ENCODE measurements around the gene PLK1. TPM values are rescaled to one million over a fixed set of nuclear protein-coding genes. Genes with fewer than 3 reads are reported as not detected.
"Not testable (repeated sequence)": the region's sequence is repeated elsewhere in the genome, so short reads cannot be mapped to it uniquely, and the experiment has no call there.

The PLK1 gene
- total and polyA plus RNA-seq, 2 experiments from 2014 or later, result 5.0 to 13.6 TPM

GRCh38 chr16:23710504-23710903 lies 31.8 kb downstream of the PLK1 start:
- Histone ChIP-seq H3K9me3 (ENCODE audit: low read depth) (no peaks in the 10 kb centered on the region), H3K27me3 (peaks cover 36% of the 10 kb centered on the region), H4K20me1 (ENCODE audit: insufficient read depth, poor library complexity, severe bottlenecking) (no peaks in the 10 kb centered on the region), H3K4me1 (ENCODE audit: insufficient read depth) (no peaks in the 10 kb centered on the region), H2AFZ (no peak overlapping the region), H3K27ac (no peak overlapping the region), H3K79me2 (no peaks in the 10 kb centered on the region), H3K9me2 (replicated peaks; ENCODE audit: insufficient read depth) (no peaks in the 10 kb centered on the region), H3K4me3 (no peak overlapping the region), H3K4me2 (no peak overlapping the region), H3K36me3 (replicated peaks; ENCODE audit: insufficient read depth, low read depth) (no peaks in the 10 kb centered on the region)
- no peak for DNase-seq (ENCODE audit: low spot score)
- TF ChIP-seq, protein P1, sequence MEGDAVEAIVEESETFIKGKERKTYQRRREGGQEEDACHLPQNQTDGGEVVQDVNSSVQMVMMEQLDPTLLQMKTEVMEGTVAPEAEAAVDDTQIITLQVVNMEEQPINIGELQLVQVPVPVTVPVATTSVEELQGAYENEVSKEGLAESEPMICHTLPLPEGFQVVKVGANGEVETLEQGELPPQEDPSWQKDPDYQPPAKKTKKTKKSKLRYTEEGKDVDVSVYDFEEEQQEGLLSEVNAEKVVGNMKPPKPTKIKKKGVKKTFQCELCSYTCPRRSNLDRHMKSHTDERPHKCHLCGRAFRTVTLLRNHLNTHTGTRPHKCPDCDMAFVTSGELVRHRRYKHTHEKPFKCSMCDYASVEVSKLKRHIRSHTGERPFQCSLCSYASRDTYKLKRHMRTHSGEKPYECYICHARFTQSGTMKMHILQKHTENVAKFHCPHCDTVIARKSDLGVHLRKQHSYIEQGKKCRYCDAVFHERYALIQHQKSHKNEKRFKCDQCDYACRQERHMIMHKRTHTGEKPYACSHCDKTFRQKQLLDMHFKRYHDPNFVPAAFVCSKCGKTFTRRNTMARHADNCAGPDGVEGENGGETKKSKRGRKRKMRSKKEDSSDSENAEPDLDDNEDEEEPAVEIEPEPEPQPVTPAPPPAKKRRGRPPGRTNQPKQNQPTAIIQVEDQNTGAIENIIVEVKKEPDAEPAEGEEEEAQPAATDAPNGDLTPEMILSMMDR (IDR thresholded peaks at IDR 0.05; ENCODE audit: poor library complexity), result no peak
- TF ChIP-seq EZH2phosphoT487 (IDR thresholded peaks at IDR 0.05; ENCODE audit: low read depth, severe bottlenecking, unreplicated experiment) (no peak), EZH2 (IDR thresholded peaks at IDR 0.05; ENCODE audit: borderline replicate concordance) (no peak)
- WGBS (ENCODE audit: low lambda C conversion rate, missing lambda C conversion rate), result 90% methylated on average over 3 of the region's 3 CpGs

- Histone ChIP-seq H3K27me3 (peaks cover 36% of the 10 kb centered on the region), H3K36me3 (replicated peaks; ENCODE audit: insufficient read depth, low read depth) (no peaks in the 10 kb centered on the region), H3K27ac (no peak overlapping the region), H3K9me3 (ENCODE audit: low read depth) (no peaks in the 10 kb centered on the region), H3K9me2 (replicated peaks; ENCODE audit: insufficient read depth) (no peaks in the 10 kb centered on the region), H3K4me2 (no peak overlapping the region), H3K4me3 (no peak overlapping the region), H3K79me2 (no peaks in the 10 kb centered on the region), H4K20me1 (ENCODE audit: insufficient read depth, poor library complexity, severe bottlenecking) (no peaks in the 10 kb centered on the region), H3K4me1 (ENCODE audit: insufficient read depth) (no peaks in the 10 kb centered on the region), H2AFZ (no peak overlapping the region)
- TF ChIP-seq, protein P1 (IDR thresholded peaks at IDR 0.05; ENCODE audit: poor library complexity), result no peak
- TF ChIP-seq EZH2phosphoT487 (IDR thresholded peaks at IDR 0.05; ENCODE audit: low read depth, severe bottlenecking, unreplicated experiment), result no peak
- no peak for TF ChIP-seq EZH2 (IDR thresholded peaks at IDR 0.05; ENCODE audit: borderline replicate concordance)
- no peak for DNase-seq (ENCODE audit: low spot score)
- 88% methylated on average over 4 of the region's 4 CpGs for WGBS (ENCODE audit: low lambda C conversion rate, missing lambda C conversion rate)
Observed at GRCh38 chr16:23711785-23712184, 33.1 kb downstream of the PLK1 start.

GRCh38 chr16:23712976-23713375 lies 34.3 kb downstream of the PLK1 start, which contains the start of gene ERN2:
TSS of gene ERN2 (minus strand) at chr16:23713222. CDS start at chr16:23713187, 35 bp downstream.
- no peaks in the 10 kb centered on the region for H3K9me3 ChIP-seq (ENCODE audit: low read depth)
- no peak within 1 kb of the TSS for H3K27ac ChIP-seq
- no peaks in the 10 kb centered on the region for H3K4me1 ChIP-seq (ENCODE audit: insufficient read depth)
- no peak within 1 kb of the TSS for H3K4me3 ChIP-seq
- H3K9me2 ChIP-seq (replicated peaks; ENCODE audit: insufficient read depth), result no peaks in the 10 kb centered on the region
- no peaks in the 10 kb centered on the region for H4K20me1 ChIP-seq (ENCODE audit: insufficient read depth, poor library complexity, severe bottlenecking)
- no peak within 1 kb of the TSS for H2AFZ ChIP-seq
- no peak for DNase-seq (ENCODE audit: low spot score)
- H3K36me3 ChIP-seq (replicated peaks; ENCODE audit: insufficient read depth, low read depth), result no peaks in the 10 kb centered on the region
- TF ChIP-seq, protein P1 (IDR thresholded peaks at IDR 0.05; ENCODE audit: poor library complexity), result no peak
- no peak for TF ChIP-seq EZH2 (IDR thresholded peaks at IDR 0.05; ENCODE audit: borderline replicate concordance)
- no peak for TF ChIP-seq EZH2phosphoT487 (IDR thresholded peaks at IDR 0.05; ENCODE audit: low read depth, severe bottlenecking, unreplicated experiment)
- 9% methylated on average over 30 of the region's 37 CpGs for WGBS (ENCODE audit: low lambda C conversion rate, missing lambda C conversion rate)
- no peaks in the 10 kb centered on the region for H3K79me2 ChIP-seq
- peak within 1 kb of the TSS; percentile 44 for H3K4me2 ChIP-seq
- H3K27me3 ChIP-seq, result peaks cover 36% of the 10 kb centered on the region

GRCh38 chr16:23716484-23716883 lies 37.8 kb downstream of the PLK1 start:
- 89% methylated on average over 5 of the region's 5 CpGs for WGBS (ENCODE audit: low lambda C conversion rate, missing lambda C conversion rate)

DNA sequence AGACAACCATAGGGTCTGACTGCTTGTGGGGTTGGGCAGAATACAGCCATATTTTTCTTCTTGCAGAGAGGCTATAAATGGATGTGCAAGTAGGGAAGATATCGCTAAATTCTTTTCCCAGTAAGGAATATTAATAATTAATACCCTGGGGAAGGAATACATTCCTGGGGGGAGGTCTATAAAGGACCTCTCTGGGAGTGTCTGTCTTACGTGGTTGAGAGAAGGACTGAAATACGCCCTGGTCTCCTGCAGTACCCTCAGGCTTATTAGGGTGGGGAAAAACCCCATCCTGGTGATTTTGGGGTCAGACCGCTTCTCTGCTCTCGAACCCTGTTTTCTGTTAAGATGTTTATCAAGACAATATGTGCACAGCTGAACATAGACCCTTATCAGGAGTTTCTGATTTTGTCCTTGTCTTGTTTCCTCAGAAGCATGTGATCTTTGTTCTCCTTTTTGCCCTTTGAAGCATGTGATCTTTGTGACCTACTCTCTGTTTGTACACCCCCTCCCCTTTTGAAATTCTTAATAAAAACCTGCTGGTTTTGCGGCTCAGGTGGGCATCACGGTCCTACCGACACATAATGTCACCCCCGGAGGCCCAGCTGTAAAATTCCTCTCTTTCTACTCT lies 44.0 kb downstream of the PLK1 start:
- not testable (repeated sequence) for H4K20me1 ChIP-seq (ENCODE audit: insufficient read depth, poor library complexity, severe bottlenecking); H3K36me3 ChIP-seq (replicated peaks; ENCODE audit: insufficient read depth, low read depth); H3K9me2 ChIP-seq (replicated peaks; ENCODE audit: insufficient read depth); H3K27me3 ChIP-seq; H3K4me3 ChIP-seq; H3K9me3 ChIP-seq (ENCODE audit: low read depth); H3K4me1 ChIP-seq (ENCODE audit: insufficient read depth); H3K79me2 ChIP-seq; H3K27ac ChIP-seq; H2AFZ ChIP-seq; DNase-seq (ENCODE audit: low spot score); H3K4me2 ChIP-seq
- WGBS (ENCODE audit: low lambda C conversion rate, missing lambda C conversion rate), result 78% methylated on average over 9 of the region's 9 CpGs

More at GRCh38 chr16:23716484-23716883, 37.8 kb downstream of the PLK1 start:
- Histone ChIP-seq H3K79me2 (no peaks in the 10 kb centered on the region), H3K4me2 (no peak overlapping the region), H3K36me3 (replicated peaks; ENCODE audit: insufficient read depth, low read depth) (no peaks in the 10 kb centered on the region), H3K27ac (no peak overlapping the region), H4K20me1 (ENCODE audit: insufficient read depth, poor library complexity, severe bottlenecking) (no peaks in the 10 kb centered on the region), H3K4me3 (no peak overlapping the region), H3K4me1 (ENCODE audit: insufficient read depth) (no peaks in the 10 kb centered on the region), H2AFZ (no peak overlapping the region), H3K27me3 (peaks cover 31% of the 10 kb centered on the region), H3K9me2 (replicated peaks; ENCODE audit: insufficient read depth) (no peaks in the 10 kb centered on the region), H3K9me3 (ENCODE audit: low read depth) (no peaks in the 10 kb centered on the region)
- no peak for TF ChIP-seq EZH2phosphoT487 (IDR thresholded peaks at IDR 0.05; ENCODE audit: low read depth, severe bottlenecking, unreplicated experiment)
- TF ChIP-seq, protein P1 (IDR thresholded peaks at IDR 0.05; ENCODE audit: poor library complexity), result no peak
- no peak for TF ChIP-seq EZH2 (IDR thresholded peaks at IDR 0.05; ENCODE audit: borderline replicate concordance)
- DNase-seq (ENCODE audit: low spot score), result no peak

Data from hepatocyte (in vitro differentiated cells).